ENCODE measurements around the gene RNF223. TPM values are rescaled to one million over a fixed set of nuclear protein-coding genes. Genes with fewer than 3 reads are reported as not detected.

RNF223 gene
- total RNA-seq, 4 donors from 2014 or later: not detected

DNA sequence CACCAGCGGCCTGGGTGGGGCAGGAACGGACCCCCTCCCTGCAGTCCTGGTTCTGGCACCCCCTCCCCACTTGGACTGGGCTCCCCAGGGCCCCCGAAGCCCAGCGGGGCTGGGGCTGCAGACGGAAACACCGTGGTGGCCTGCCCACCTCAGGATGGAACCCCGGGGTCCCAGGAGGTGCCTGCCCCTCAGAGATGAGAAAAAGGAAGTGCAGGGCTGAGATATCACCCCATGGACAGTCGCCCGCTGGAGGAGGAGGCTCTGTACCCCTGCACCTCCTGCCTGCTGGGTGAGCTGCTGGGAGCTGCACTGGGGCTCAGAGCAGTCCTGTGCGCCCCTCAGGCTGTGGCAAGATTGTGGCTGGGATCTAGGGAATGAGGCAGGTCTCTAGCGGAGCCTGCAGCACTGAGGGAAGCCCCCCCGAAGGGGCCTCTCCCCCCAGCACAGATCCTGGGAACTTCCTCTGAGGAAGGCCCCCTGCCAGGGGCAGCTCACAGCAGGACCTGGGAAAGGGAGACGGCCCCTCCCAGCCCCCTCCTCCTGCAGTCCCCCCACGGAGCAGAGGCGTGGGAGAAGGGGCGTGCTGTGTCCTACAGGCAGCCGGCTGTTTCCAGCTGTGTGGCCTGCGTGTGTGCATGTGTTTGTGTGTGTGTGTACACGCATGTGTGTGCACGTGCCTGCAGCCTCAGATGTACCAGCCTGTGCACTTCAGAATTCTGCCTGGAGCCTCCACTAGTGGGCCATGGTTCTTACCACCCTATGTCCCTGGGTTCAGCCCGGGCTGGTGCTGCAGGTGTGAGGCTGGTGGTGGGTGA, 47.3 kb downstream of the RNF223 start:
- no peak for DNase-seq (ENCODE audit: low spot score in 2 of 2)
- WGBS, 2 donors: 74 to 79% methylated on average over 5 to 21 of the region's 21 CpGs
- no peak overlapping the region for H3K27ac ChIP-seq
- H3K9me3 ChIP-seq: no peaks in the 10 kb centered on the region
- no peaks in the 10 kb centered on the region for H3K36me3 ChIP-seq
- peaks cover 0 to 37% (median 8%) of the 10 kb centered on the region in 4 donors for H3K4me1 ChIP-seq
- no peaks in the 10 kb centered on the region for H3K27me3 ChIP-seq
- TF ChIP-seq POLR2A (IDR thresholded peaks at IDR 0.05): no peak
- TF ChIP-seq, protein P1, sequence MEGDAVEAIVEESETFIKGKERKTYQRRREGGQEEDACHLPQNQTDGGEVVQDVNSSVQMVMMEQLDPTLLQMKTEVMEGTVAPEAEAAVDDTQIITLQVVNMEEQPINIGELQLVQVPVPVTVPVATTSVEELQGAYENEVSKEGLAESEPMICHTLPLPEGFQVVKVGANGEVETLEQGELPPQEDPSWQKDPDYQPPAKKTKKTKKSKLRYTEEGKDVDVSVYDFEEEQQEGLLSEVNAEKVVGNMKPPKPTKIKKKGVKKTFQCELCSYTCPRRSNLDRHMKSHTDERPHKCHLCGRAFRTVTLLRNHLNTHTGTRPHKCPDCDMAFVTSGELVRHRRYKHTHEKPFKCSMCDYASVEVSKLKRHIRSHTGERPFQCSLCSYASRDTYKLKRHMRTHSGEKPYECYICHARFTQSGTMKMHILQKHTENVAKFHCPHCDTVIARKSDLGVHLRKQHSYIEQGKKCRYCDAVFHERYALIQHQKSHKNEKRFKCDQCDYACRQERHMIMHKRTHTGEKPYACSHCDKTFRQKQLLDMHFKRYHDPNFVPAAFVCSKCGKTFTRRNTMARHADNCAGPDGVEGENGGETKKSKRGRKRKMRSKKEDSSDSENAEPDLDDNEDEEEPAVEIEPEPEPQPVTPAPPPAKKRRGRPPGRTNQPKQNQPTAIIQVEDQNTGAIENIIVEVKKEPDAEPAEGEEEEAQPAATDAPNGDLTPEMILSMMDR (IDR thresholded peaks at IDR 0.05): no peak
- TF ChIP-seq EP300 (IDR thresholded peaks at IDR 0.05): no peak
- no peak overlapping the region for H3K4me3 ChIP-seq

DNA sequence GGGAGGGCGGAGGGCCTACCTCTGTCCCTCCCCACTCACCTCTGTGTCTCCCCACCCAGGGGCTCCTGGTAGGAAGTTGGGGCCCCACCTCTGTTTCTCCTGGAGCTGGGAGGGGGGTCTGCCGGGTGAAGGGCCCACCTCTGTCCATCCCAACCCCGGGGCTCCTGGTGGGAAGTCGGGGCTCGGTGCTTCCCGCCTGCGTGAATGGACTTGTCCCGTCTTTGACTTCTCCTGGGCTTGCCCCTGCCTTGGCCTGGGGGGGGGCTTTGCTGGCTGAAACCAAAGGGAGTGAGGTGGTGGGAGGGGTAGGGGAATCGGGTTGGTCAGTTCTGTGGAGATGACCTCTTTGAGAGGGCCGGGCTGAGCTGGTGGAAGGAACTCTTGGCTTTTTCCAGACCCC, 48.4 kb downstream of the RNF223 start:
- H3K4me3 ChIP-seq: no peak overlapping the region
- TF ChIP-seq, protein P1 (IDR thresholded peaks at IDR 0.05): no peak
- TF ChIP-seq EP300 (IDR thresholded peaks at IDR 0.05): no peak
- no peak for TF ChIP-seq POLR2A (IDR thresholded peaks at IDR 0.05)
- H3K9me3 ChIP-seq: no peaks in the 10 kb centered on the region
- no peak for DNase-seq (ENCODE audit: low spot score in 2 of 2)
- 54 to 71% methylated on average over 8 to 10 of the region's 10 CpGs for WGBS, 2 donors
- no peak overlapping the region for H3K27ac ChIP-seq
- H3K36me3 ChIP-seq: no peaks in the 10 kb centered on the region
- H3K27me3 ChIP-seq: no peaks in the 10 kb centered on the region
- peaks cover 0 to 38% (median 13%) of the 10 kb centered on the region in 4 donors for H3K4me1 ChIP-seq

DNA sequence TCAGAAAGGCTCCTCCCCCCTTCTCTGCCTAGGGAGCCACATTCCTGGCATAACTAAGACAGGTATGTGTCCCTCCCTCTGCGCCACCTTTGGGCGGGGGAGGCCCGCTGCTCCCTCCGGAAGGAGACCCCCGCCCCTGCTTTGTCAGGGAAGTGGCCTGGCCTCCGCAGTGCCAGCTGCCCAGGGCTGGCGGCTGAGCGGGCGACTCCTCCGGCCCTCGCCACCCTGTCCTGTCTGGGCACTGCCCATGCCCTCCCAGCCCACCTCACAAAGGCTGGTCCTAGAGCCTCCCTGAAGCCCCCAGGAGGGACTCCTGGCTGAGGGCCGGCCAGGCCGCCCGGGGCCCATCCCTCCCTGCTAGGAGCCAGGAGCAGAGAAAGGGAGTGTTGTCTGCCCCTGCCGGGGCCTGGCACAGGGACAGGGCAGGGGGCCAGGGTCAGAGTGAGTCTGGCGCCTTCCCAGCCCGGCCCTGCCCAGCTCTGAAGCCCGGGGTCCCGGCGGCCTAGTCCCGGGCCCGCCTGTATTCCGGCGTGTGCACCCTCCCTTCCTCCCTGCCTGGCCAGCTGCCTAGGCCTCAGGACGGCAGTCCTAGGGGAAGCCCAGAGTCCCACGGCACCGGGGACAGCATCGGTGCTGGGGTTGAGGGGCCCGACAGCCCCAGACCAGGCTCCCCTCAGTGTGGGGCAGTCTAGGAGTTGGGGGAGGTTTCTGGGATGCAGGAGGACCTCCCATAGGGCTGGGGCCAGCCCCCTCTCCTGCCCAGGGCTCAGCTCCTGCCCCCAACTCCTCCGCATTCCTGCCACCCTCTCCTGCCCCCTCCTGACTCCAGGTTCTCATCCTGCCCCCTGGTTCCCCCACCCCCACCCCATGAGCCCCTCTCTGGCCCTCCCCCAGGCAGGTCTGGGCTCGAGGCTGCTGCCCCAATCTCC, 49.1 kb downstream of the RNF223 start:
- WGBS, 2 donors: 24 to 69% methylated on average over 12 to 16 of the region's 31 CpGs
- TF ChIP-seq, protein P1 (IDR thresholded peaks at IDR 0.05): no peak
- peak overlapping the region in 1 of 4 donors; percentile 52 for H3K27ac ChIP-seq
- no peaks in the 10 kb centered on the region for H3K36me3 ChIP-seq
- no peak overlapping the region for H3K4me3 ChIP-seq
- H3K9me3 ChIP-seq: no peaks in the 10 kb centered on the region
- H3K4me1 ChIP-seq: peaks cover 0 to 45% (median 18%) of the 10 kb centered on the region in 4 donors
- no peaks in the 10 kb centered on the region for H3K27me3 ChIP-seq
- no peak for DNase-seq (ENCODE audit: low spot score in 2 of 2)

DNA sequence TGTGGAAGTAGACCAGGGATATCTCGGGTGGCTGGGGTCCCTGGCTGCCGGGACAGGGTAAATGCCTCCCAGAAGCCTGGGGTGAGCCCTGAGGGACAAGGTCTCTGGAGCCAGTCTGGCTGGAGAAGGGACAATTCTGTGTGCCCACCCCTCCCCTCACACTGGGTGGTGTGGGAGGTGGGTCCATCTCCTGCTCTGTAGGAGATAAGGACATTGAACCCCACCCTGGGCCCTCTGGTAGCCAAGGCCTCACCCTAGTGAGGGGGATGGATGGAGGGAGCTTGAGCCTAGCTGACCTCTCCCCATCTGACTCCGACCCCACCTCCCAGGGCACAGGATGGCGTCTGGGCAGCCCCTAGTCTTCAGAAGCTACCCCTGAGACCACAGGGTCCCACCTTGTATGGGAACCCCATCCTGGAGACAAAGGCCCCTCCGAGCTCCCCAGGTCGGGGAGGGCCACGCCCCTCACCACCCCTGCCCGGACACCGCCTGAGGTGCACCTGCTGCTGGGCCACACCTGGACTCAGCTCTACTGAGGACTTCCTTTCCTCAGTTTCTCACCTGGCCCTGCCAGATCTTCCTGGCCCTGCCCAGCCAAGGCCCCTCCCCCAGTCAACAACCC, 49.8 kb downstream of the RNF223 start:
- Histone ChIP-seq H3K9me3 (no peaks in the 10 kb centered on the region), H3K4me1 (peaks cover 0 to 45% (median 18%) of the 10 kb centered on the region in 4 donors), H3K27me3 (no peaks in the 10 kb centered on the region), H3K27ac (peak overlapping the region in 1 of 4 donors; percentile 52), H3K4me3 (no peak overlapping the region), H3K36me3 (no peaks in the 10 kb centered on the region)
- no peak for TF ChIP-seq POLR2A (IDR thresholded peaks at IDR 0.05)
- TF ChIP-seq, protein P1 (IDR thresholded peaks at IDR 0.05): no peak
- DNase-seq (ENCODE audit: low spot score in 2 of 2): no peak
- WGBS, 2 donors: 89 to 95% methylated on average over 7 to 9 of the region's 9 CpGs

All from tibial nerve (tissue), 4 donors.